Measurements from ENCODE around the gene SMIM44.
A peak's percentile ranks its signal among the peaks of the same experiment; 100 is the strongest.
"Not testable (repeated sequence)": the region's sequence is repeated elsewhere in the genome, so short reads cannot be mapped to it uniquely, and the experiment has no call there.

SMIM44 gene

GRCh38 chr19:3451451-3451866, 31.8 kb downstream of the SMIM44 start:
- H3K27me3 Mint-ChIP-seq (ENCODE audit: low read depth, poor library complexity): peaks cover 4% of the 10 kb centered on the region
- H3K9me3 Mint-ChIP-seq: no peaks in the 10 kb centered on the region
- H3K4me1 Mint-ChIP-seq: peaks cover 10% of the 10 kb centered on the region
- H3K4me3 Mint-ChIP-seq: no peak overlapping the region
- TF ChIP-seq, protein P1, sequence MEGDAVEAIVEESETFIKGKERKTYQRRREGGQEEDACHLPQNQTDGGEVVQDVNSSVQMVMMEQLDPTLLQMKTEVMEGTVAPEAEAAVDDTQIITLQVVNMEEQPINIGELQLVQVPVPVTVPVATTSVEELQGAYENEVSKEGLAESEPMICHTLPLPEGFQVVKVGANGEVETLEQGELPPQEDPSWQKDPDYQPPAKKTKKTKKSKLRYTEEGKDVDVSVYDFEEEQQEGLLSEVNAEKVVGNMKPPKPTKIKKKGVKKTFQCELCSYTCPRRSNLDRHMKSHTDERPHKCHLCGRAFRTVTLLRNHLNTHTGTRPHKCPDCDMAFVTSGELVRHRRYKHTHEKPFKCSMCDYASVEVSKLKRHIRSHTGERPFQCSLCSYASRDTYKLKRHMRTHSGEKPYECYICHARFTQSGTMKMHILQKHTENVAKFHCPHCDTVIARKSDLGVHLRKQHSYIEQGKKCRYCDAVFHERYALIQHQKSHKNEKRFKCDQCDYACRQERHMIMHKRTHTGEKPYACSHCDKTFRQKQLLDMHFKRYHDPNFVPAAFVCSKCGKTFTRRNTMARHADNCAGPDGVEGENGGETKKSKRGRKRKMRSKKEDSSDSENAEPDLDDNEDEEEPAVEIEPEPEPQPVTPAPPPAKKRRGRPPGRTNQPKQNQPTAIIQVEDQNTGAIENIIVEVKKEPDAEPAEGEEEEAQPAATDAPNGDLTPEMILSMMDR (IDR thresholded peaks at IDR 0.05): no peak
- DNase-seq: no peak
- peaks cover 4% of the 10 kb centered on the region for H3K36me3 Mint-ChIP-seq (ENCODE audit: low read depth)
- peak overlapping the region; percentile 89 for H3K27ac Mint-ChIP-seq

DNA sequence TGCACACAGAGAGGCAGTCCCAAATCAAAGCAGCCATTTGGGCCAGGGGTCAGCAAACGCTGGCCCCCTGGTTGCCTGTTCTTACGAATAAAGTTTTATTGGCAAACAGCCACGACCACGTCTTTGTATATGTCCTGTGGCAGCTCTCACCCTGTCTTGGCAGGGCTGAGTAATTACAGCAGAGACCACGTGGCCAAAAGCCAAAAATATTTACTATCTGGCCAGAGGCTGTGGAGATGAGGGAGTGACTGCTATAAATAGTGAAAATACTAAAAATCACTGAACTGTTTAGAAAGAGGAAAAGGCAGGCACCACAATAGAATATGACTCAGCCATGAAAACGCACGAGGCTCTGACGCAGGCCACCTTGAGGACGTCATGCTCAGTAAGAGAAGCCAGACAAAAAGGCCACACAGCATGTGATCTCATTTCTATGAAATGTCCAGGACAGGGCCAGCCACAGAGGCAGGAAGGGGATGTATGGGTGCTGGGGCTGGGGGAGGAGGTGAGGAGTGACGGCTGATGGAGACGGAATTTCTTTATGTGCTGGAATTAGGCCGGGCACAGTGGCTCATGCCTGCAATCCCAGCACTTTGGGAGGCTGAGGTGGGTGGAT, 32.3 kb downstream of the SMIM44 start:
- no peak for DNase-seq
- H3K36me3 Mint-ChIP-seq (ENCODE audit: low read depth): peaks cover 4% of the 10 kb centered on the region
- peaks cover 15% of the 10 kb centered on the region for H3K4me1 Mint-ChIP-seq
- TF ChIP-seq, protein P1 (IDR thresholded peaks at IDR 0.05): no peak
- peak overlapping the region; percentile 89 for H3K27ac Mint-ChIP-seq
- H3K27me3 Mint-ChIP-seq (ENCODE audit: low read depth, poor library complexity): peaks cover 3% of the 10 kb centered on the region
- H3K4me3 Mint-ChIP-seq: no peak overlapping the region
- no peaks in the 10 kb centered on the region for H3K9me3 Mint-ChIP-seq

DNA sequence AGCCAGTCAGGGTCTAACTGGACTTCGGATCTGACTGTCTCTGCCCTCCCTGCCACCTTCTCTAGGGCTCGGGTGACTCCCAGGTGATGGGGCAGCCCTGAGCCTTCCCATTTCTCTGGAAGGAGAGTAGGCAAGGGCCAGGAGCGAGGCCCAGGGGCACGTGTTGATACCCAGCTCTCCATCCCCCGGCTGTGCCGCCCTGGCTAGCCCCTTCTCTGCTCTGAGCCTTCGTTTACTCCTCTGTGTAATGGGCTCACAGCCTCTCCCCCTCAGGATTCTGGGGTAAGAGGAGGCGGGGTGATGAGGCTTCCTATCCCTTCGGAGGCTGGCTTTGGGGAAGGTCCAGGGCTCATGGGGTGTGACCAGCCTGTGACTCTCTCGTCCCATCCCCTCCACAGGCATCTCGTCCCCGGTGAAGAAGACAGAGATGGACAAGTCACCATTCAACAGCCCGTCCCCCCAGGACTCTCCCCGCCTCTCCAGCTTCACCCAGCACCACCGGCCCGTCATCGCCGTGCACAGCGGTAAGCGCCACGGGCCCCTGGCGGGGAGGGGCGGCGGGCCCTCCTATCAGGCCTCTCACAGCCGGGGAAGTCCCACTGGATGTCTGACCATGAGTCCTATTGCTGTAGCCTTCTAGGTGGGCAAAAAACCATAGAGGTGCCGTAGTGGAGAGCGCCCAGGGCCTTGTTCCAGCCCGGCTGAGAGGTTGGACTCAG, 34.5 kb downstream of the SMIM44 start:
- Mint-ChIP-seq H3K9me3 (no peaks in the 10 kb centered on the region), H3K4me1 (peaks cover 36% of the 10 kb centered on the region), H3K36me3 (ENCODE audit: low read depth) (peaks cover 4% of the 10 kb centered on the region), H3K27me3 (ENCODE audit: low read depth, poor library complexity) (no peaks in the 10 kb centered on the region), H3K27ac (no peak overlapping the region), H3K4me3 (no peak overlapping the region)
- DNase-seq: no peak
- TF ChIP-seq, protein P1 (IDR thresholded peaks at IDR 0.05): no peak

- H3K36me3 Mint-ChIP-seq (ENCODE audit: low read depth); H3K4me3 Mint-ChIP-seq; H3K27ac Mint-ChIP-seq: not testable (repeated sequence)
These were observed 36.6 kb downstream of the SMIM44 start for GRCh38 chr19:3446657-3447056.

DNA sequence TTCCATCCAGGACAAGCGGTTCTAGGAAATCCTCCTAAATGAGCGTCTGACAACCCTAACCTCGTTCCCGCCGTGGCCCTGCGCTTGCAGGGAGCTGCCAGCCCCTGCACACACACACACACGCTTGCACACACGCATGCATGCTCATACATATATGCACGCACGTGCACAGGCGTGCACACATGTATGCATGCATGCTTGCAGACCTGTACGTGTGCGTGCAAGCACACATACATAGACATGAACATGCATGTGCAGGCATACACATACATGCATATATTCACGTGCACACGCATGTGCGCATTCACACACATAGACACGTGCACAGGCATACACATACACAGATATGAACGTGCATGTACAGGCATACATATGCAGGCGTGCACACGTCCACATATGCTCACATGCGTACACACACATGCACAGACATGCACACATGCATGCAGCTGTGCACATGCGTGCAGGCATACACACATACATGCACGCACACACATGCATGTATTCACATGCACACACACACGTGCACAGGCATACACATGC, 38.5 kb downstream of the SMIM44 start:
- no peak overlapping the region for H3K27ac Mint-ChIP-seq
- peaks cover 32% of the 10 kb centered on the region for H3K4me1 Mint-ChIP-seq
- TF ChIP-seq, protein P1 (IDR thresholded peaks at IDR 0.05): no peak
- DNase-seq: no peak
- peak overlapping the region; percentile 60 for H3K4me3 Mint-ChIP-seq
- H3K36me3 Mint-ChIP-seq (ENCODE audit: low read depth): no peaks in the 10 kb centered on the region
- no peaks in the 10 kb centered on the region for H3K27me3 Mint-ChIP-seq (ENCODE audit: low read depth, poor library complexity)
- no peaks in the 10 kb centered on the region for H3K9me3 Mint-ChIP-seq

More at GRCh38 chr19:3446657-3447056, 36.6 kb downstream of the SMIM44 start:
- H3K27me3 Mint-ChIP-seq (ENCODE audit: low read depth, poor library complexity); H3K9me3 Mint-ChIP-seq; DNase-seq: not testable (repeated sequence)
- H3K4me1 Mint-ChIP-seq: peaks cover 43% of the 10 kb centered on the region

DNA sequence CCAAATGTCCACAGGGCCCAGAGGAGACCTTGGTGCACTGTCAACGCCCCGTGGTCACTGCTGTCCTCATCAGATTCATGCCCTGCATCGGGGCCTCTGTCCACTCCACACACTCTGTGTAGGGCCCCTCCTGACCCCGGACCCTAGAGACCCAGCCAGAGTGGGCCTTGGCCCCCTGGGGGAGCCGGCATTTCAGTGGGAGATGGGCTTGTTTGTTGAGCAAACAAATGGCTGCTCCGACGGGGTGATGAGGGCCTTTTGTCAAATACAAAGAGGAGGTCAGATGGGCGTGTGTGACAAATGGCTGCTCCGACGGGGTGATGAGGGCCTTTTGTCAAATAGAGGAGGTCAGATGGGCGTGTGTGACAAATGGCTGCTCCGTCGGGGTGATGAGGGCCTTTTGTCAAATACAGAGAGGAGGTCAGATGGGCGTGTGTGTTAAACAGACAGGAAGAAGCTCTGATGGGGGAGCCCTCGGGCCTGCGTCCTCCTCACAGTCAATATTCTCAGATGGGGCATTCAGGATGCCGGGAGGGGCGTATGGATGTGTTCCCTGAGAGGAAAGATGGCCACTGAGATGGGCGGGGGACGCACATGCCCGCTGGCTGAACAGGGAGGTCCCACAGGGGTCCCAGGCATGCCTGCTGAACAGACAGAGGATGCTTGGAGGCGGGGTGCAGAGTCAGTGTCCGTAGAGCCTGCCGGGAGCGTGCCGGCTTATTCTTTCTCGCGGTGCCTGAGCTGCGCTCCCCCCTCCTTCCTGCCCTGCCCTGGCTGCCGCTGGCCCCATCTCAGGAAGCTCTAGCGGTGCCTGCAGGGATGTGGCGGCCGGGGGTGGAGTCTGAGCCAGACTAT, 39.2 kb downstream of the SMIM44 start:
- H3K36me3 Mint-ChIP-seq (ENCODE audit: low read depth): no peaks in the 10 kb centered on the region
- H3K9me3 Mint-ChIP-seq: no peaks in the 10 kb centered on the region
- peak overlapping the region; percentile 98 for H3K27ac Mint-ChIP-seq
- H3K4me1 Mint-ChIP-seq: peaks cover 32% of the 10 kb centered on the region
- TF ChIP-seq, protein P1 (IDR thresholded peaks at IDR 0.05): no peak
- DNase-seq: peak; percentile 72
- peak overlapping the region; percentile 60 for H3K4me3 Mint-ChIP-seq
- no peaks in the 10 kb centered on the region for H3K27me3 Mint-ChIP-seq (ENCODE audit: low read depth, poor library complexity)
